DMS53 treated with DMSO at 0.1 percent for 48 hours (cell line): ENCODE data around the gene ATP6V1F.

ENCODE experiments used
- DNase-seq: peaks from one replicate; lab custom pipeline; 2025; ENCODE audit not compliant: unreplicated experiment; lab: John Stamatoyannopoulos, UW

ATP6V1F gene

DNA sequence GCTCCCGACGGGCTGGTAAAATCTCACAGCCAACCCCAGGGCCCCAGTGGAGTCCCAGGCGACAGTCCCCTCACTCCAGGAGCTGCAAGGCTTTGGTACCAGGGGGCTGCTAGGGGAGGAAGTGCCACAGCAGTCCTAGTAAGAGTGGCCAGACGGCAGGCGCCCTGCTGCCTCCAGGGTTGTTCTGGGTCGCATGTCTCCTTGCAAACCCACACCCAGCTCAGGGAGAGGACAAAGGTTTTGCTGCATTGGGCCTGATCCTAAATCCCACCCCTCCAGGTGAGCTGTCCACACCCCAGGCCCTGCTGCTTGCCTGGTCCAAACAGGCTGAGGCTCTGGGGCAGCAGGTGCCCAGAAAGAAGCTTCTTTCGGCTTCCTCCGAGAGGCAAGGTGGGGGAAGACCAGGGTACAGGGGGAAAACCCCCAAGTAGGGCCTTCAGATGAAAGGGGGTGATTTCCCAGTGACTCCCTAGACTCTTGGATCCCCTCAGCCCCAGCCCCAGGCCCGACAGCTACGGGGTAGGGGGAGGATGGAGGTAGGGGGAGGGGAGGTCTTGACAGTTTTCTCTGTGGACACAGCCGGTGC is 52.0 kb downstream of the ATP6V1F start:
- no peak for DNase-seq

DNA sequence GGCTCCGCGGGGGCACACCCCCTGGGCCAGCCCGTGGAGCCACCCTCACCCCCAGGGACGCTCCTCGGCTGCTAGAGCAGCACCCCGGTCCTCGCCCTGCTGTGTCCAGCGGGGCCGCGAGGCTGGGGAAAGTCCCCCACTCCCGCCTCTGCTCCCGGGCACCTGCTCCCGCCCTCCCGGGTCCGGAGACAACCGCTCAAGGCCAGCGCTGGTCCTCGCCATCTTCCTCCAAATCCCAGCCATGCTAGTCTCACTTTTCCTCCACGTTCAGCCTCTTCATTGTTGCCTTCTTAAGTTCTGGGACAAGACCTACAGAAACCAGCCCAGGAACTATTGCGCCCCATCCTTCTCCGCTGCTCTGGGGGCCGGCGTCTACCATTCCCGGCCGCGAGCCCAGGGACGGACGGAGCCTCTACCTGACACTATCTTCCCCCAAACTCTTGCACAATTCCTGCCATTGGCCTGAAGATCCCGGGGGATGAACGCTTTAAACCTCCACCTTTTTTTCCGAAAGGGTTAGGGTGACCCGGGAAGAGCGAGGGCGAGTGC is 52.7 kb downstream of the ATP6V1F start:
- no peak for DNase-seq
